ENCODE results near the gene PCNX2. TPM values are rescaled to one million over a fixed set of nuclear protein-coding genes. Genes with fewer than 3 reads are reported as not detected.
"Not testable (repeated sequence)": the region's sequence is repeated elsewhere in the genome, so short reads cannot be mapped to it uniquely, and the experiment has no call there.

PCNX2 gene
- total RNA-seq, 2 donors from 2014 or later, result 64.1 to 70.1 TPM

DNA sequence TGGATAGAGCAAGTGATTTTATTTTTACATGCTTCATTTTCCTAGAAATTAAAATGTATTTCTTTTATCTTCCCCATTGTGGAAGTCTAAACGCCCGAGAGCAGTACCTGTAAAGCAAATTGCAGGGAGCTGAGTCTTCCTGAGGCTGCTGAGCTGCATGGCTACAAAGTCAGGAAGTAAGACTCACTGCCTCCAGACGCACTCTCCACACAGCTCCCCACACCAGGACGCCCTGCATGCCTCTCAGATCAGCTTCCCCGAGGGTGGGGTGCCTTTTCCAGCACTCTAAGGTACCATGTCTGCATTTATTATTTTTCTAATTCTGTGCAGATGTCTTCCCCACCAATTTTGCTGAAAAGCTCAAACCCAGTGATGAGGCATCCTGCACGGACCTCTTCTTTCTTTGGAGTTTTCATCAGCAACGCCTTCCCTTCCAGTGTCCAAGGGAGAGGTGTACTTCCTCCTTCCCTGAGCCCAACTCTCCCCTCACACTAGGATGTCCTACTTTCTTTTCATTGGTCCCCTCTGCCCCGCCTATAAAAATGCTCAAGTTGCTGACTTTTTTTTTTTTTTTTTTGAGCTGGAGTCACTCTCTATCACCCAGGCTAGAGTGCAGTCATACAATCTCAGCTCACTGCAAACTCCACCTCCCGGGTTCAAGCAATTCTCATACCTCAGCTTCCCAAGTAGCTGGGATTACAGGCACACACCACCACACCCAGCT is 114.7 kb downstream of the PCNX2 start:
- Mint-ChIP-seq H3K4me1 (peaks cover 5% of the 10 kb centered on the region), H3K4me3 (no peak overlapping the region), H3K36me3 (ENCODE audit: low read depth) (peaks cover 29% of the 10 kb centered on the region), H3K27me3 (no peaks in the 10 kb centered on the region), H3K27ac (peak overlapping the region; percentile 6)
- no peak for DNase-seq
- ATAC-seq, result no peak
- H3K9me3 ChIP-seq (ENCODE audit: control insufficient read depth, low read length, poor library complexity, severe bottlenecking), result peaks cover 6% of the 10 kb centered on the region

DNA sequence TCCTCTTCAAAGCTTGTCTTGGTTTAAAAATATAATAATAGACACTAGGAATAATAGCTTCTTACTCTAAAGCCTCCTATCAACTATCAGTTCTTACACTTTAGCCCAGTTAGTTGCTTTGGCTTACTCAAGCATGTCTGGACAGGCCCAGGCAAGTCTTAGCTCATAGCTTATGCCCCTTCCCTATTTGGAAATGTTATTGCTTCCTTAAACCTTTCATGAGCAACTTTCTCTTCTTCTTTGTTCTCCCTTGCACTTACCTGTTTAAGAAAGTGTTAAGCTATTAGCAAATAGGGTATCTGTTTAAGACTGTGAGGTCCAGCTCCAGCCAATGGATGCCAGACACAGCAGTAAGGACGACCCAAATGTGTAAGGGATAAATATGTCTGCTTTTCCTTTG is 115.9 kb downstream of the PCNX2 start:
- not testable (repeated sequence) for H3K27me3 Mint-ChIP-seq; H3K9me3 ChIP-seq (ENCODE audit: control insufficient read depth, low read length, poor library complexity, severe bottlenecking); H3K4me3 Mint-ChIP-seq; ATAC-seq; H3K4me1 Mint-ChIP-seq; DNase-seq; H3K27ac Mint-ChIP-seq
- peaks cover 29% of the 10 kb centered on the region for H3K36me3 Mint-ChIP-seq (ENCODE audit: low read depth)

DNA sequence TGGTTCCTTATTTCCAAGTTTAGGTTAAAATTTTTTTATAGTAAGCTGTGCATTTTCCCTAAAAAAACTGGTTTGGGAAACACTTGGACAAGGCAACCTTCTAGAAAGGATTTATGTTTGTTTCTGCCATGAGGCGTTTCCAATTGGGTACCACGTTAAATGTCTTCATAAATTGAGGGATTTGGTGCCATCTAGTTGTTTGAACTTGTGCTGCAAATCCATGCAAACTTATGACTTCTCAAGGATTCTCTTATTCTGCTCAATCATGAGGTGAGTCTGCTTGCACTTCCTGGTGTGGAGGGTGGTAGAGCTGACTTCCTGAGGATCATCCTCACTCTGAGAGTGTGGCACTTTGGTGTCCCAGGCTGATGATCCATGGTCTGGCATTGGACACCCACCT is 123.3 kb downstream of the PCNX2 start:
- peaks cover 9% of the 10 kb centered on the region for H3K36me3 Mint-ChIP-seq (ENCODE audit: low read depth)
- no peak overlapping the region for H3K4me3 Mint-ChIP-seq
- DNase-seq (no peak), ATAC-seq (no peak)
- H3K4me1 Mint-ChIP-seq, result no peaks in the 10 kb centered on the region
- H3K9me3 ChIP-seq (ENCODE audit: control insufficient read depth, low read length, poor library complexity, severe bottlenecking), result no peaks in the 10 kb centered on the region
- H3K27me3 Mint-ChIP-seq, result no peaks in the 10 kb centered on the region
- no peak overlapping the region for H3K27ac Mint-ChIP-seq

DNA sequence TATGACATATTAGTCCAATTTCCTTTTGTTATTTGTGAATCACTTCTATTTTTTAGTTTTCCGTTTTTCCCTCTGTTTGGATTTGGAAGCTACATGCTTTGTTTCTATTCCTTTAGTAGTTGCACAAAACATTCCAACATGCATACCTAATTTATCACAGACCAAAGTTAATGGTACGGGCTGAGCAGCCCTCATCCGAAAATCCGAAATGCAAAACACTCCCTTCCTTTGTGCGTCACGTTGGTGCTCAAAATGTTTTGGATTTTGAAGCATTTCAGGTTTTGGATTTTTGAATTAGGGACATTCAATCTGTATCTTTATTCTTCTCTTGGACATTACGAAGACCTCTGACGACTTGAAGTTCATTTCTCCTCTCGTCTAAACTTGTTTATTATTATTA is 124.8 kb downstream of the PCNX2 start:
- H3K9me3 ChIP-seq (ENCODE audit: control insufficient read depth, low read length, poor library complexity, severe bottlenecking), result no peaks in the 10 kb centered on the region
- H3K27ac Mint-ChIP-seq, result no peak overlapping the region
- no peaks in the 10 kb centered on the region for H3K27me3 Mint-ChIP-seq
- H3K36me3 Mint-ChIP-seq (ENCODE audit: low read depth), result peaks cover 9% of the 10 kb centered on the region
- H3K4me3 Mint-ChIP-seq, result no peak overlapping the region
- ATAC-seq, result no peak
- DNase-seq, result no peak
- no peaks in the 10 kb centered on the region for H3K4me1 Mint-ChIP-seq

DNA sequence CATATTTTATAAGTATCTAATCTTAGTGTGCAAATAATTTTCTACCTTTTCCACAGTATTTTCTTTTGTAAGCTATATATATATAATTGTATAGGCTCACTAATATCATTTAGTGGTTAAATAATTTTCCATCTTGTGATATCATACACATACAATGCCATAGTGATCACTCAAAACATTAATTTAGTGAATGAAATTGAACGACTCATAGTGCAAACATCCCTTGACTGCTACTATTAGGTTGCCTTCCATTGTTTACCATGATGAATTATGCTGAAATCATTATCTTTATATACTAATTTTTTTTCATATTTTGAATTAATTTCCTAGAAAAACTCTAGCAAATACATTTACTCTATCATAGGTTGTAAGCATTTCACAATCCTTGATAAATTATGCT is 127.1 kb downstream of the PCNX2 start:
- peaks cover 10% of the 10 kb centered on the region for H3K9me3 ChIP-seq (ENCODE audit: control insufficient read depth, low read length, poor library complexity, severe bottlenecking)
- ATAC-seq, result no peak
- H3K36me3 Mint-ChIP-seq (ENCODE audit: low read depth), result peaks cover 9% of the 10 kb centered on the region
- H3K27ac Mint-ChIP-seq, result no peak overlapping the region
- no peaks in the 10 kb centered on the region for H3K4me1 Mint-ChIP-seq
- H3K4me3 Mint-ChIP-seq, result no peak overlapping the region
- DNase-seq, result no peak
- no peaks in the 10 kb centered on the region for H3K27me3 Mint-ChIP-seq

DNA sequence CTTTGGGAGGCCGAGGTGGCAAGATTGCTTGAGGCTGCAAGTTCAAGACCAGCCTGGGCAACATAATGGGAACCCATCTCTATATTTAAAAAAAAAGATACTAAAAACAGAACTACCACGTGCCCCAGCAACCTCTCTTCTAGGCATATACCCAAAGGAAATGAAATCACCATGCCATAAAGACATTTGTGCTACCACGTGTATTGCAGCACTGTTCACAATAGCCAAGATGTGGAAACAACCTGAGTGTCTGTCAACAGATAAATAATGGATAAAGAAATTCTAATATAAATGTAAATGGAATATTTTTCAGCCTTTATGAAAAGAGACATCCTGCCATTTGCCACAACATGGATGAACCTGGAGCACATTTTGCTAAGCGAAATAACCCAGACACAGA is 128.6 kb downstream of the PCNX2 start:
- Mint-ChIP-seq H3K4me1 (no peaks in the 10 kb centered on the region), H3K4me3 (no peak overlapping the region), H3K27ac (no peak overlapping the region), H3K36me3 (ENCODE audit: low read depth) (peaks cover 3% of the 10 kb centered on the region), H3K27me3 (no peaks in the 10 kb centered on the region)
- peaks cover 10% of the 10 kb centered on the region for H3K9me3 ChIP-seq (ENCODE audit: control insufficient read depth, low read length, poor library complexity, severe bottlenecking)
- DNase-seq (no peak), ATAC-seq (no peak)

DNA sequence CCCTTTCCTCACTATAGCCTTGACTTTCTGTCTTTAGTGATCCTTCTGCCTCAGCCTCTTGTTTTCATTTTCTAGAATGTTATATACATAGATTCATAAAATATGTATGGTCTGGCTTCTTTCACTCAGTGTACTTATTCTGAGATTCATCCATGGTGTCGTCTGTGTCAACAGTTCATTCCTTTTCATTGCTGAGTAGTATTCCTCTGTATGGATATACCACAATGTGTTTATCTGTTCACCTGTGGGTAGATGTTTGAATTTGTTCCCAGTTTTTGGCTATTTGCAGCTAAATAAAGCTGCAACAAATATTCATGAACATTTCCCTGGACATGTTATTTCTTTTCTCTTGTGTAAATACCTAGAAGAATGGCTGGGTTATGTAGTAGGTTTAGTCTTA is 131.8 kb downstream of the PCNX2 start:
- H3K4me1 Mint-ChIP-seq, result no peaks in the 10 kb centered on the region
- DNase-seq (no peak), ATAC-seq (no peak)
- no peak overlapping the region for H3K27ac Mint-ChIP-seq
- peaks cover 9% of the 10 kb centered on the region for H3K36me3 Mint-ChIP-seq (ENCODE audit: low read depth)
- H3K4me3 Mint-ChIP-seq, result no peak overlapping the region
- H3K27me3 Mint-ChIP-seq, result no peaks in the 10 kb centered on the region
- H3K9me3 ChIP-seq (ENCODE audit: control insufficient read depth, low read length, poor library complexity, severe bottlenecking), result peaks cover 10% of the 10 kb centered on the region

DNA sequence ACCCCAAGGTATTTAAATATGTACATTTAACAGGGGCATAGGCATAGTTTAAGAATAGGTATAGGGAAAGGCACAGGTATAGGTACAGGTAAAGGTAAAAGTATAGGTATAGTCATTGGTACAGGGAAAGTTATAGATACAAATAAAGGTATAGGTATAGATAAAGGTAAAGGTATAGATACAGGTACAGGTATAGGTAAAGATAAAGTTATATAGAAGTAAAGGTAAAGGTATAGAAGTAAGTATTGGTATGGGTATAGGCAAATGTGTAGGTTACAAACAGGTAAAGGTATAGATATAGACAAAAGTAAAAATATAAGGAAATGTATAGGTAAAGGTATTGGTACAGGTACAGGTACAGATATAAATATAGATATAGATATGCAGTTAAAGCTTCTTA is 137.2 kb downstream of the PCNX2 start:
- Mint-ChIP-seq H3K4me1 (no peaks in the 10 kb centered on the region), H3K27me3 (no peaks in the 10 kb centered on the region), H3K4me3 (no peak overlapping the region), H3K27ac (no peak overlapping the region), H3K36me3 (ENCODE audit: low read depth) (peaks cover 12% of the 10 kb centered on the region)
- no peak for DNase-seq
- ATAC-seq, result no peak
- H3K9me3 ChIP-seq (ENCODE audit: control insufficient read depth, low read length, poor library complexity, severe bottlenecking), result no peaks in the 10 kb centered on the region

DNA sequence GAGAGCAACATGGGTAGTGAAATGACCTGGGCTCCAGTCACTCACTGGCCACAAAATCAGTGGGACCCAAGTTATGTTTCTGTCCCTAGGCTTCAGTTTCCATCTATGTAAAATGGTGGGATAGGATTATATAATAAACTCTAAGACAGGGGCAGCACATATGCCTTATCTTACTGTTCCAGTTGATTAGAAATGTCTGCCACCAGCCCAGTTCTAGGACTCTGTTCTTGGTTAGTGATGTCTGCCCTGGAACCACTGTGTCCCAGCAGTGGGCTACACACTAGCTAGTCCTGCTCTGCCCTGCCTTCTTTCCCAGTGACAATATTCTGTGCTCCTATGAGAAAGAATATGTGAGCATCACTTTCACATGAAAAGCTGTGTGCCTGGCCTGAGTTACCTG is 138.3 kb downstream of the PCNX2 start:
- H3K4me1 Mint-ChIP-seq, result peaks cover 3% of the 10 kb centered on the region
- H3K27me3 Mint-ChIP-seq, result no peaks in the 10 kb centered on the region
- peaks cover 12% of the 10 kb centered on the region for H3K36me3 Mint-ChIP-seq (ENCODE audit: low read depth)
- H3K27ac Mint-ChIP-seq, result no peak overlapping the region
- DNase-seq, result no peak
- no peak for ATAC-seq
- no peak overlapping the region for H3K4me3 Mint-ChIP-seq
- no peaks in the 10 kb centered on the region for H3K9me3 ChIP-seq (ENCODE audit: control insufficient read depth, low read length, poor library complexity, severe bottlenecking)

DNA sequence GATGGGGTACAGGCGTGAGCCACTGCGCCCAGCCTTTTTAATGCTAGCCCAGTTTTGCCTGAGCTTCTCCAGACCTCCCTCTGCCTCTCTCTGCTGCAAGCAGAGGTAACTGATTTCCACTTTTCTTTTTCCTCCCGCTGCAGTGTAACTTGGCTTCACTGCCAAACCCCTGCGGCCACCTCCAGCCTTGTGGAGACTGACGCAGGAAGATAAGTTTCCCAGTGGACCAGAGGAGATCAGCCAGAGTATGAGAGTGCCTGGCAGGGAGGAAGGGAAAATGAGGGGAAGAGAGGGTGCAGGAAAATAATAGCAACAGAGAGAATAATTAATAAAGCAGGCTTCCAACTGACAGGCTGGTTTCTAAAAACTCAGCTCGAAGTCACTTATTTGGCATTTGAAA is 143.7 kb downstream of the PCNX2 start:
- peaks cover 15% of the 10 kb centered on the region for H3K36me3 Mint-ChIP-seq (ENCODE audit: low read depth)
- ATAC-seq (no peak), DNase-seq (no peak)
- H3K27me3 Mint-ChIP-seq, result no peaks in the 10 kb centered on the region
- H3K27ac Mint-ChIP-seq, result no peak overlapping the region
- H3K4me1 Mint-ChIP-seq, result peaks cover 4% of the 10 kb centered on the region
- no peaks in the 10 kb centered on the region for H3K9me3 ChIP-seq (ENCODE audit: control insufficient read depth, low read length, poor library complexity, severe bottlenecking)
- H3K4me3 Mint-ChIP-seq, result no peak overlapping the region

DNA sequence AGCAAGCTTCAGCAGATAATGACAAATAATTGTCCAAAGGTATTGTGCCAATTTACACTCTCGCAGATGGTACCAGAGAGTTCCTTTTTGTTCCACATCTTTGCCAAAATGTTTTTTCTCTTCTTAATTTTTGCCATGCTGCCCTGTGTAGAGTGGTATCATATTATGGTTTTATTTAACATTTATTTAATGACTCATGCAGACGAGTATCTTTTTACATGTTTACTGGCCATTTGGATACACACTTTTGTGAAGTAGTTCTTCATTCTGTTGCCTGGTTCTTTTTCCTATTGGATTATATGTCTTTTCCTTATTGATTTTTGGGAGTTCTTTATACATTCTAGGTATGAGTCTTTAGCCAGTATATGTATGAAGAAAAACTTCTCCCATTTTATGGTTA is 151.1 kb downstream of the PCNX2 start:
- H3K9me3 ChIP-seq (ENCODE audit: control insufficient read depth, low read length, poor library complexity, severe bottlenecking), result no peaks in the 10 kb centered on the region
- peaks cover 4% of the 10 kb centered on the region for H3K36me3 Mint-ChIP-seq (ENCODE audit: low read depth)
- DNase-seq, result no peak

DNA sequence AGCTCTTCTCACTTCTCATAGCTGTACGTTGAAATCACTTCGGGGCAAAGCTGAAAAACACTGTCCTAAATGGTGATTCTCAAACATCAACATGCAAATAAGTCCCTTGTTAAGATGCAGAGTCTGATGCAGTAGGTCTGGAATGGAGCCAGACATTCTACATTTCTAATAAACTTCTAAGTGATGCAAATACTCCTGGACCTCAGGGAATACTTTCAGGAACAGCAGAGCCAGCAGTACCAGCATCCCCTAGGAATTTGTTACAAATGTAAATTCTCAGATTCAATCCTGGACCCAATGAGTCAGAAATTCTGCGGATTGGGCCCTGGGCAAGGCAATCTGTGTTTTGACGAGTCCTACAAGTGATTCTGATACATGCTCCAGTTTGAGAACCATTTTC is 152.3 kb downstream of the PCNX2 start:
- no peak for DNase-seq
- Mint-ChIP-seq H3K36me3 (ENCODE audit: low read depth) (peaks cover 4% of the 10 kb centered on the region), H3K4me3 (no peak overlapping the region), H3K27me3 (no peaks in the 10 kb centered on the region), H3K27ac (no peak overlapping the region), H3K4me1 (peaks cover 2% of the 10 kb centered on the region)
- no peak for ATAC-seq
- no peaks in the 10 kb centered on the region for H3K9me3 ChIP-seq (ENCODE audit: control insufficient read depth, low read length, poor library complexity, severe bottlenecking)

More for the DNA sequence above, 151.1 kb downstream of the PCNX2 start:
- Mint-ChIP-seq H3K27me3 (no peaks in the 10 kb centered on the region), H3K27ac (no peak overlapping the region), H3K4me3 (no peak overlapping the region), H3K4me1 (peaks cover 2% of the 10 kb centered on the region)
- no peak for ATAC-seq

DNA sequence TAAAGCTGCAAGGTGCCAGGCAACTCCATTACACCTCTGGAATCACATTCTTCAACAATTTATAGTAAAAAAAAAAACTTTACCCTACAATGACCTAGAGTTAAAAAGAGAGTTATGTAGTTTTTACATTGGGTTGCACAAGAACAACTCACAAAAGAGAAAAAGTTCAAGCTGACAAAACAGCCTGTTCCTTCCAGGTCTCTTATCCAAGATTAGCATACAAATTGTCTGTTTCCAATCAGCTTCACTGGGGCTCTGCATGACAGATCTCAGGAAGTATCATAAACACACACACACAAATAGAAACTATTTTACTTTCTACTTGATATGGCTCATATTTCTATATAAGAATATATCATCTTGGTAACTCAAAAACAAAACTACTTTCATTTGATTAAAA is 154.6 kb downstream of the PCNX2 start:
- DNase-seq, result no peak

DNA sequence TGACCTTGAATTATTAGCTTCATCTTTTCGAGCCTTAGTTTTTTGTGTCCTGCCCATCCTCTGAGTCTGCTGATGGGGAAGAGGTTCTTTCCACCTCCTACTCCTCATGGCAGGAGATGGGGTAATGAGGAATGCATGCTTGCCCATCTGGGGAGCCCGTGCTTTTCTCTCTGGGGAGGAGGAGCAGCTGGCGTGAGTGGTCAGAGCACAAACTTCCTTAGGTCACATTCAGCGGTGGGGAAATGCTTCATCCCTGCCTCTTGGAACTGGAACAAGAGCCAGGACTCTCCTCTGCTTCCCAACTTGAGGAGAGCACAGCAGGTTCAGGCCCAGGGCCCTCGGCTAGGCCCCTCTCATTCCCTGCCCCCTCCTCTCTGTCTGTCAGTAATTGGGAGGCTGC is 155.0 kb downstream of the PCNX2 start:
- no peak for DNase-seq
- H3K4me3 Mint-ChIP-seq, result no peak overlapping the region
- no peaks in the 10 kb centered on the region for H3K27me3 Mint-ChIP-seq
- no peaks in the 10 kb centered on the region for H3K9me3 ChIP-seq (ENCODE audit: control insufficient read depth, low read length, poor library complexity, severe bottlenecking)
- H3K4me1 Mint-ChIP-seq, result peaks cover 2% of the 10 kb centered on the region
- no peak overlapping the region for H3K27ac Mint-ChIP-seq
- no peak for ATAC-seq
- peaks cover 2% of the 10 kb centered on the region for H3K36me3 Mint-ChIP-seq (ENCODE audit: low read depth)

More for the DNA sequence above, 154.6 kb downstream of the PCNX2 start:
- H3K4me1 Mint-ChIP-seq, result peaks cover 2% of the 10 kb centered on the region
- no peak overlapping the region for H3K4me3 Mint-ChIP-seq
- no peaks in the 10 kb centered on the region for H3K9me3 ChIP-seq (ENCODE audit: control insufficient read depth, low read length, poor library complexity, severe bottlenecking)
- no peak overlapping the region for H3K27ac Mint-ChIP-seq
- no peak for ATAC-seq
- peaks cover 2% of the 10 kb centered on the region for H3K36me3 Mint-ChIP-seq (ENCODE audit: low read depth)
- H3K27me3 Mint-ChIP-seq, result no peaks in the 10 kb centered on the region

All from T-helper 17 cell (primary cell).